ENCODE results near the gene PADI2.

Gene PADI2

GRCh38 chr1:17112076-17112475 lies 7.2 kb downstream of the PADI2 start:
- DNase-seq, result no peak

GRCh38 chr1:17110555-17110926 lies 8.7 kb downstream of the PADI2 start:
- DNase-seq, result no peak

- DNase-seq, result no peak
These were observed 9.2 kb downstream of the PADI2 start for GRCh38 chr1:17109892-17110554.

- no peak for DNase-seq
These were observed 10.5 kb downstream of the PADI2 start for GRCh38 chr1:17108786-17109185.

- no peak for DNase-seq
These were observed 10.9 kb downstream of the PADI2 start for GRCh38 chr1:17108360-17108759.

GRCh38 chr1:17104782-17105181 lies 14.5 kb downstream of the PADI2 start:
- DNase-seq, result no peak

- no peak for DNase-seq
These were observed 17.0 kb downstream of the PADI2 start for GRCh38 chr1:17102232-17102631.

- DNase-seq, result no peak
These were observed 18.0 kb downstream of the PADI2 start for GRCh38 chr1:17101261-17101660.

- no peak for DNase-seq
These were observed 19.5 kb downstream of the PADI2 start for GRCh38 chr1:17099616-17100340.

GRCh38 chr1:17098446-17099317 lies 20.6 kb downstream of the PADI2 start:
- DNase-seq, result no peak

- DNase-seq, result no peak
These were observed 21.5 kb downstream of the PADI2 start for GRCh38 chr1:17097787-17098186.

GRCh38 chr1:17097147-17097546 lies 22.1 kb downstream of the PADI2 start:
- DNase-seq, result no peak

- DNase-seq, result no peak
These were observed 22.7 kb downstream of the PADI2 start for GRCh38 chr1:17096584-17096983.

GRCh38 chr1:17095141-17095540 lies 24.1 kb downstream of the PADI2 start:
- DNase-seq, result no peak

GRCh38 chr1:17094664-17095063 lies 24.6 kb downstream of the PADI2 start:
- DNase-seq, result no peak

- no peak for DNase-seq
These were observed 25.3 kb downstream of the PADI2 start for GRCh38 chr1:17093822-17094393.

GRCh38 chr1:17091252-17091651 lies 28.0 kb downstream of the PADI2 start:
- DNase-seq, result no peak

GRCh38 chr1:17089506-17089905 lies 29.7 kb downstream of the PADI2 start:
- DNase-seq, result no peak

- no peak for DNase-seq
These were observed 32.5 kb downstream of the PADI2 start for GRCh38 chr1:17086751-17087150.

- DNase-seq, result no peak
These were observed 34.5 kb downstream of the PADI2 start for GRCh38 chr1:17084787-17085186.

- DNase-seq, result no peak
These were observed 36.5 kb downstream of the PADI2 start for GRCh38 chr1:17082761-17083160.

- no peak for DNase-seq
These were observed 37.8 kb downstream of the PADI2 start for GRCh38 chr1:17081439-17081838.

GRCh38 chr1:17080880-17081279 lies 38.4 kb downstream of the PADI2 start:
- no peak for DNase-seq
